ENCODE results near the gene DMXL2.

DNA sequence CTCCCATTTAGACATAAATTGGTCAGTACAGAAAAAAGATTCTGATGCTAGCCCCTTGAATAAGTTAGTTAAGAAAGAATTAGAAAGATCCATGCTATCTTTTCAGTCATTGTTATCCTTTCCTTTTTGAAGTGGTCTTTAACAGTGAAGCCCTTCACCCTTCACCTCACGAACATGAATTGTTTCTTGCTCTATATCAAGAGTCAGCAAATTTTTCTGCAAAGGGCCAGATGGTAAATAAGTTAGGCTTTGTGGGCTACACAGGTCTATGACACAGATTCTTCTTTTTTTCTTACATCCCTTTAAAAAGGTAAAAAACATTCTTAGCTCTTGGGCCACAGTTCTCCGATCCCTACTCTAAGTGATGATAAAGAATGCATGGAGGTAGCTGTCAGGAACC lies 74.9 kb downstream of the DMXL2 start:
- TF ChIP-seq, protein P1, sequence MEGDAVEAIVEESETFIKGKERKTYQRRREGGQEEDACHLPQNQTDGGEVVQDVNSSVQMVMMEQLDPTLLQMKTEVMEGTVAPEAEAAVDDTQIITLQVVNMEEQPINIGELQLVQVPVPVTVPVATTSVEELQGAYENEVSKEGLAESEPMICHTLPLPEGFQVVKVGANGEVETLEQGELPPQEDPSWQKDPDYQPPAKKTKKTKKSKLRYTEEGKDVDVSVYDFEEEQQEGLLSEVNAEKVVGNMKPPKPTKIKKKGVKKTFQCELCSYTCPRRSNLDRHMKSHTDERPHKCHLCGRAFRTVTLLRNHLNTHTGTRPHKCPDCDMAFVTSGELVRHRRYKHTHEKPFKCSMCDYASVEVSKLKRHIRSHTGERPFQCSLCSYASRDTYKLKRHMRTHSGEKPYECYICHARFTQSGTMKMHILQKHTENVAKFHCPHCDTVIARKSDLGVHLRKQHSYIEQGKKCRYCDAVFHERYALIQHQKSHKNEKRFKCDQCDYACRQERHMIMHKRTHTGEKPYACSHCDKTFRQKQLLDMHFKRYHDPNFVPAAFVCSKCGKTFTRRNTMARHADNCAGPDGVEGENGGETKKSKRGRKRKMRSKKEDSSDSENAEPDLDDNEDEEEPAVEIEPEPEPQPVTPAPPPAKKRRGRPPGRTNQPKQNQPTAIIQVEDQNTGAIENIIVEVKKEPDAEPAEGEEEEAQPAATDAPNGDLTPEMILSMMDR (IDR thresholded peaks at IDR 0.05 in 8 of 11, conservative IDR thresholded peaks at IDR 0.05 in 3 of 11): no peak
- TF ChIP-seq POLR2A (IDR thresholded peaks at IDR 0.05): no peak

Data from spleen (tissue), 7 donors.